ENCODE results near the gene SERAC1.

DNA sequence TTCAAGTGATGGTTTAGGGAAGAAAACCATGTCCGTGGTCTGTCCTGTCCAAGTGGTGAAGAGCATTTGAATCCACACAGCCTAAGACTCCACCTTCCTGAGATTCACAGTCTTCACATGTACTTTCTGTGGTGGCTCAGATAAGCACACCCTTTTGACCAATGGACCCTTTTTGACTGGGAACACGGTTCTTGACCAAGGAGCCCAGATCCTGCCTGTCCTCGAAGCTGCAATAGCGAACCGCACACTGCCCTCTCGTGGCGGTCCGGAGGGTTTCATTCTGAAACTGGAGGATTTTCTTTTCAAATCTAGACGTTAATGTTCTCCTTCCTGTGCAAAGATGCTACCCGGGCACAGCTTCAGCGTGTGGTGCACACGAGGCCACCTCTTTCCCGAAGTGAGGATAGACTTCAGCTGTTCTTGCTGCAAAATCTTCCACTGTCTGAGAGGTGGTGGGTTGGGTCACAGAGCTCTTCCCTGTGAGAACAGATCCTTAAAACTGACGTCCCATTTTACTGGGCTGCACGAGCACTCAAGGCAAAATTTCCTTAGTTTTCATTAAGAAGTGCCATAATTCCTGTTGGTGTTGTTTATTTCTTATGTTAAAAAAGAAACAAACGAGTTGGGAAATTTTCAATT, 95.9 kb downstream of the SERAC1 start:
- TF ChIP-seq, protein P1, sequence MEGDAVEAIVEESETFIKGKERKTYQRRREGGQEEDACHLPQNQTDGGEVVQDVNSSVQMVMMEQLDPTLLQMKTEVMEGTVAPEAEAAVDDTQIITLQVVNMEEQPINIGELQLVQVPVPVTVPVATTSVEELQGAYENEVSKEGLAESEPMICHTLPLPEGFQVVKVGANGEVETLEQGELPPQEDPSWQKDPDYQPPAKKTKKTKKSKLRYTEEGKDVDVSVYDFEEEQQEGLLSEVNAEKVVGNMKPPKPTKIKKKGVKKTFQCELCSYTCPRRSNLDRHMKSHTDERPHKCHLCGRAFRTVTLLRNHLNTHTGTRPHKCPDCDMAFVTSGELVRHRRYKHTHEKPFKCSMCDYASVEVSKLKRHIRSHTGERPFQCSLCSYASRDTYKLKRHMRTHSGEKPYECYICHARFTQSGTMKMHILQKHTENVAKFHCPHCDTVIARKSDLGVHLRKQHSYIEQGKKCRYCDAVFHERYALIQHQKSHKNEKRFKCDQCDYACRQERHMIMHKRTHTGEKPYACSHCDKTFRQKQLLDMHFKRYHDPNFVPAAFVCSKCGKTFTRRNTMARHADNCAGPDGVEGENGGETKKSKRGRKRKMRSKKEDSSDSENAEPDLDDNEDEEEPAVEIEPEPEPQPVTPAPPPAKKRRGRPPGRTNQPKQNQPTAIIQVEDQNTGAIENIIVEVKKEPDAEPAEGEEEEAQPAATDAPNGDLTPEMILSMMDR (IDR thresholded peaks at IDR 0.05) = peak; percentile 74 to 86 (median 82)
- TF ChIP-seq POLR2A (IDR thresholded peaks at IDR 0.05) = no peak
